Neural cell (in vitro differentiated cells): ENCODE data around the gene GTPBP4. TPM values are rescaled to one million over a fixed set of nuclear protein-coding genes. Genes with fewer than 3 reads are reported as not detected.

Source experiments
- H2AFZ ChIP-seq: fragments of 200-600, 300-800 bp; sonication (generic), shearing (Covaris generic); 2 replicates; pipeline ENCODE4 v1.6.0; 2014; ENCODE audit warnings: low read depth, mild to moderate bottlenecking, antibody characterized with exemption, low read length, moderate library complexity
- H3F3A ChIP-seq: fragments of 200-600 bp; shearing (Covaris generic); 2 replicates; pipeline ENCODE4 v1.6.1; 2016; ENCODE audit warnings: mild to moderate bottlenecking, moderate library complexity, mixed read lengths, antibody characterized with exemption, low read length; ENCODE audit not compliant: insufficient read depth, poor library complexity, severe bottlenecking
- H3K27ac ChIP-seq: fragments of 200-600, 300-800 bp; sonication (generic), shearing (Covaris generic); 2 replicates; pipeline ENCODE4 v1.5.1; 2014; ENCODE audit warnings: mild to moderate bottlenecking, low read length, moderate library complexity
- H3K27me3 ChIP-seq: fragments of 300-800, 200-600 bp; sonication (generic), shearing (Covaris generic); 2 replicates; pipeline ENCODE4 v1.6.0; 2014; ENCODE audit warnings: mild to moderate bottlenecking, low read depth, low read length, moderate library complexity; ENCODE audit not compliant: insufficient read depth
- H3K36me3 ChIP-seq: fragments of 300-800, 200-600 bp; sonication (generic), shearing (Covaris generic); 2 replicates; pipeline ENCODE4 v1.5.1; 2014; ENCODE audit warnings: mild to moderate bottlenecking, antibody characterized with exemption, low read length, moderate library complexity; ENCODE audit not compliant: insufficient read depth
- H3K4me2 ChIP-seq: fragments of 300-800, 200-600 bp; sonication (generic), shearing (Covaris generic); 2 replicates; pipeline ENCODE4 v1.6.0; 2014; ENCODE audit warnings: mild to moderate bottlenecking, low read length
- H3K4me3 ChIP-seq: fragments of 300-800, 200-600 bp; sonication (generic), shearing (Covaris generic); 2 replicates; pipeline ENCODE4 v1.5.1; 2014; ENCODE audit warnings: mild to moderate bottlenecking, low read length, moderate library complexity
- H3K79me2 ChIP-seq: fragments of 200-600 bp; shearing (Covaris generic); replicated peaks from 2 replicates; pipeline ENCODE4 v1.6.0; 2014; ENCODE audit warnings: mild to moderate bottlenecking, low read length, moderate library complexity; ENCODE audit not compliant: insufficient read depth
- H3K9ac ChIP-seq: fragments of 300-800, 200-600 bp; sonication (generic), shearing (Covaris generic); 2 replicates; pipeline ENCODE4 v1.6.1; 2016; ENCODE audit warnings: mild to moderate bottlenecking, low read length, mixed read lengths
- H3K9me2 ChIP-seq: fragments of 200-600 bp; shearing (Covaris generic); 2 replicates; pipeline ENCODE4 v1.6.1; 2016; ENCODE audit warnings: mild to moderate bottlenecking, low read length, mixed read lengths; ENCODE audit not compliant: insufficient read depth
- H3K9me3 ChIP-seq: fragments of 200-600, 300-800 bp; sonication (generic), shearing (Covaris generic); 2 replicates; pipeline ENCODE4 v1.6.1; 2016; ENCODE audit warnings: mild to moderate bottlenecking, mixed run types, low read length, moderate library complexity, mixed read lengths
- H4K20me1 ChIP-seq: fragments of 200-600 bp; shearing (Covaris generic); 2 replicates; pipeline ENCODE4 v1.6.1; 2016; ENCODE audit warnings: mild to moderate bottlenecking, mixed run types; ENCODE audit not compliant: insufficient read depth
- EP300 ChIP-seq: fragments of 450-650 bp; conservative IDR thresholded peaks from 2 replicates; pipeline ENCODE4 v1.6.1; 2014; ENCODE audit warnings: antibody characterized with exemption, mild to moderate bottlenecking, moderate library complexity; ENCODE audit not compliant: poor library complexity, severe bottlenecking
- EZH2 ChIP-seq: fragments of 200-600, 300-800 bp; shearing (Covaris generic), sonication (generic); IDR thresholded peaks from 2 replicates; pipeline ENCODE4 v1.6.1; 2014; ENCODE audit warnings: antibody characterized with exemption, low read length, borderline replicate concordance, mild to moderate bottlenecking; ENCODE audit not compliant: insufficient read depth, poor library complexity, severe bottlenecking
- MXI1 ChIP-seq: fragments of 450-650 bp; conservative IDR thresholded peaks from 2 replicates; pipeline ENCODE4 v1.6.1; 2014; ENCODE audit warnings: antibody characterized with exemption, mild to moderate bottlenecking; ENCODE audit not compliant: poor library complexity, severe bottlenecking
- POLR2AphosphoS5 ChIP-seq: IDR thresholded peaks from 2 replicates; pipeline ENCODE4 v1.6.1; 2012
- RAD21 ChIP-seq: fragments of 450-650 bp; conservative IDR thresholded peaks from 2 replicates; pipeline ENCODE4 v1.6.1; 2014; ENCODE audit warnings: antibody characterized with exemption, mild to moderate bottlenecking, moderate library complexity
- SMC3 ChIP-seq: fragments of 450-650 bp; conservative IDR thresholded peaks from 2 replicates; pipeline ENCODE4 v1.6.1; 2014; ENCODE audit warnings: antibody characterized with exemption, mild to moderate bottlenecking, moderate library complexity; ENCODE audit not compliant: poor library complexity
- TAF1 ChIP-seq: IDR thresholded peaks from 2 replicates; pipeline ENCODE4 v1.6.1; 2012; ENCODE audit warnings: low read depth
- polyA plus RNA-seq: library from polyadenylated mRNA; depleted of rRNA; stranded (reverse); fragments of >200 nt; gene quantifications from 2 replicates; pipeline ENCODE4 v1.2.3, GENCODE V29; 2014
- TF ChIP-seq, protein P1 (sequence below): fragments of 450-650 bp; IDR thresholded peaks from 2 replicates; pipeline ENCODE4 v1.5.1; 2014; ENCODE audit warnings: antibody characterized with exemption, mild to moderate bottlenecking, moderate library complexity; ENCODE audit not compliant: poor library complexity, severe bottlenecking
- TF ChIP-seq, protein P2 (sequence below): IDR thresholded peaks from 2 replicates; pipeline ENCODE4 v1.6.1; 2012; ENCODE audit warnings: borderline replicate concordance

The GTPBP4 gene
- polyA plus RNA-seq, 1 donor from 2014 or later: 32.7 TPM

DNA sequence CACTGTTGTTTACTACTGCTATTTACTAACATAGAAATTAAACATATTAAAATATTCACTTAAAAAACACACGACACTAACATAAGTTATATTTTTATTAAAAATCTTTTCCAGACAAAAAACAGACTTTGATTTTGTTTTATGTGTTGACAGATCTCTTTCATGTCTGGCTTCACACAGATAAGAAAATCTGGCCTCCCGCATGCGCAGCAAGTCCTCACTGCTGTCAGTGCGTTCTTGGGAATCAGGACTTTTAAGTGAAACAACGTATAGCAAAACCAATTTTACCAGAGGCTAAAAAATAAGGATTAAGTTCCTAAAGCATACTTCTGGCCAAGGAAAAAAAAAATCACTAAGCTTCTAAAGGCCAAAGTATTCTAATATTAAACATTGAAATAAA, 61.9 kb downstream of the GTPBP4 start:
- Histone ChIP-seq H3K4me3 (peak overlapping the region; percentile 81), H3K9ac (peak overlapping the region; percentile 96), H4K20me1 (peaks cover 6% of the 10 kb centered on the region), H3K36me3 (no peaks in the 10 kb centered on the region), H3K27ac (peak overlapping the region; percentile 99), H3K27me3 (no peaks in the 10 kb centered on the region), H3K79me2 (peaks cover 74% of the 10 kb centered on the region), H2AFZ (no peak overlapping the region), H3K4me2 (peak overlapping the region; percentile 72), H3K9me3 (no peaks in the 10 kb centered on the region), H3K9me2 (no peaks in the 10 kb centered on the region), H3F3A (peaks cover 5% of the 10 kb centered on the region)
- TF ChIP-seq POLR2AphosphoS5 (no peak), EZH2 (no peak), MXI1 (no peak), EP300 (no peak), TAF1 (no peak), SMC3 (no peak), RAD21 (no peak)
- TF ChIP-seq, protein P1, sequence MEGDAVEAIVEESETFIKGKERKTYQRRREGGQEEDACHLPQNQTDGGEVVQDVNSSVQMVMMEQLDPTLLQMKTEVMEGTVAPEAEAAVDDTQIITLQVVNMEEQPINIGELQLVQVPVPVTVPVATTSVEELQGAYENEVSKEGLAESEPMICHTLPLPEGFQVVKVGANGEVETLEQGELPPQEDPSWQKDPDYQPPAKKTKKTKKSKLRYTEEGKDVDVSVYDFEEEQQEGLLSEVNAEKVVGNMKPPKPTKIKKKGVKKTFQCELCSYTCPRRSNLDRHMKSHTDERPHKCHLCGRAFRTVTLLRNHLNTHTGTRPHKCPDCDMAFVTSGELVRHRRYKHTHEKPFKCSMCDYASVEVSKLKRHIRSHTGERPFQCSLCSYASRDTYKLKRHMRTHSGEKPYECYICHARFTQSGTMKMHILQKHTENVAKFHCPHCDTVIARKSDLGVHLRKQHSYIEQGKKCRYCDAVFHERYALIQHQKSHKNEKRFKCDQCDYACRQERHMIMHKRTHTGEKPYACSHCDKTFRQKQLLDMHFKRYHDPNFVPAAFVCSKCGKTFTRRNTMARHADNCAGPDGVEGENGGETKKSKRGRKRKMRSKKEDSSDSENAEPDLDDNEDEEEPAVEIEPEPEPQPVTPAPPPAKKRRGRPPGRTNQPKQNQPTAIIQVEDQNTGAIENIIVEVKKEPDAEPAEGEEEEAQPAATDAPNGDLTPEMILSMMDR: no peak
- TF ChIP-seq, protein P2, sequence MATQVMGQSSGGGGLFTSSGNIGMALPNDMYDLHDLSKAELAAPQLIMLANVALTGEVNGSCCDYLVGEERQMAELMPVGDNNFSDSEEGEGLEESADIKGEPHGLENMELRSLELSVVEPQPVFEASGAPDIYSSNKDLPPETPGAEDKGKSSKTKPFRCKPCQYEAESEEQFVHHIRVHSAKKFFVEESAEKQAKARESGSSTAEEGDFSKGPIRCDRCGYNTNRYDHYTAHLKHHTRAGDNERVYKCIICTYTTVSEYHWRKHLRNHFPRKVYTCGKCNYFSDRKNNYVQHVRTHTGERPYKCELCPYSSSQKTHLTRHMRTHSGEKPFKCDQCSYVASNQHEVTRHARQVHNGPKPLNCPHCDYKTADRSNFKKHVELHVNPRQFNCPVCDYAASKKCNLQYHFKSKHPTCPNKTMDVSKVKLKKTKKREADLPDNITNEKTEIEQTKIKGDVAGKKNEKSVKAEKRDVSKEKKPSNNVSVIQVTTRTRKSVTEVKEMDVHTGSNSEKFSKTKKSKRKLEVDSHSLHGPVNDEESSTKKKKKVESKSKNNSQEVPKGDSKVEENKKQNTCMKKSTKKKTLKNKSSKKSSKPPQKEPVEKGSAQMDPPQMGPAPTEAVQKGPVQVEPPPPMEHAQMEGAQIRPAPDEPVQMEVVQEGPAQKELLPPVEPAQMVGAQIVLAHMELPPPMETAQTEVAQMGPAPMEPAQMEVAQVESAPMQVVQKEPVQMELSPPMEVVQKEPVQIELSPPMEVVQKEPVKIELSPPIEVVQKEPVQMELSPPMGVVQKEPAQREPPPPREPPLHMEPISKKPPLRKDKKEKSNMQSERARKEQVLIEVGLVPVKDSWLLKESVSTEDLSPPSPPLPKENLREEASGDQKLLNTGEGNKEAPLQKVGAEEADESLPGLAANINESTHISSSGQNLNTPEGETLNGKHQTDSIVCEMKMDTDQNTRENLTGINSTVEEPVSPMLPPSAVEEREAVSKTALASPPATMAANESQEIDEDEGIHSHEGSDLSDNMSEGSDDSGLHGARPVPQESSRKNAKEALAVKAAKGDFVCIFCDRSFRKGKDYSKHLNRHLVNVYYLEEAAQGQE: no peak

DNA sequence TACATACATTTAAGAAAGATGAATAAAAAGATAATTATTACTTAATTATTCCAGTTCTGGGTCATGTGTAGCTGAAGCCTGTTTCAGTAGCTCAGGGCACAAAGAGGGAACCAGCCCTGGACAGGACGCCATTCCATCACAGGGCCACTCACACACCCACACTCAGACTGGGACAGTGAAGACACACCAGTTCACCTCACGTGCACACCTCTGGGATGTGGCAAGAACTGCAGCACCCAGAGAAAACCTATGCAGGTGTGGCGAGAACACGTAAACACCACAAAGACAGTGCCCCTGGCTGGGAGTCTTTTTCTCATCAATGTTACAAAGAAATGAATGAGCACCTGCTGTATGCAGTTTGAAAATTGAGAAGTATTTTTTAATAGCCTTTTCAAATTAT, 62.3 kb downstream of the GTPBP4 start:
- TF ChIP-seq POLR2AphosphoS5: no peak
- TF ChIP-seq EZH2: no peak
- Histone ChIP-seq H3K27me3 (no peaks in the 10 kb centered on the region), H3K4me3 (peak overlapping the region; percentile 81), H3K36me3 (no peaks in the 10 kb centered on the region), H4K20me1 (peaks cover 6% of the 10 kb centered on the region), H3F3A (peaks cover 5% of the 10 kb centered on the region), H3K9me2 (no peaks in the 10 kb centered on the region), H2AFZ (no peak overlapping the region), H3K4me2 (peak overlapping the region; percentile 72), H3K9ac (peak overlapping the region; percentile 96), H3K9me3 (no peaks in the 10 kb centered on the region), H3K27ac (peak overlapping the region; percentile 99), H3K79me2 (peaks cover 74% of the 10 kb centered on the region)

DNA sequence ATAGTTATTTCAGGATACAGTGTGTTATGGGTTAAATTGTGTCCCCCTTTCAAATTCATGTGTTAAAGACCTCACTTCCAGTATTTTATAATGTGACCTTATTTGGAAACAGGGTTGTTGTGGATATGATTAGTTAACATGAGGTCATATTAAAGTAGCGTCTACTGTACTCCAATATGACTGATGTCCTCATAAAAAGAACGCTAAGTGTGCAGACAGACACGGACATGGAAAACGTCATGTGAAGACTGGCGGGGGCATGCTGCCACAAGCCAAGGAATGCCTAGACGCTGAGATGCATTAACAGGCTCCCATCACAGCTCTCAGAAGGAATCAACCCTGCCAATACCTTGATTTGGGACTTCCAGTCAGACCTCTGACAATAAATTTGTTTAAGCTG, 66.5 kb downstream of the GTPBP4 start:
- H3K9me2 ChIP-seq: no peaks in the 10 kb centered on the region
- H3K27me3 ChIP-seq: no peaks in the 10 kb centered on the region
- peaks cover 77% of the 10 kb centered on the region for H3K79me2 ChIP-seq
- H3K4me3 ChIP-seq: peak overlapping the region; percentile 96
- H2AFZ ChIP-seq: no peak overlapping the region
- no peaks in the 10 kb centered on the region for H3K36me3 ChIP-seq
- TF ChIP-seq EZH2: no peak
- TF ChIP-seq, protein P1: no peak
- no peak for TF ChIP-seq EP300
- TF ChIP-seq SMC3: no peak
- TF ChIP-seq POLR2AphosphoS5: no peak
- TF ChIP-seq RAD21: no peak
- TF ChIP-seq TAF1: no peak
- TF ChIP-seq, protein P2: no peak
- TF ChIP-seq MXI1: no peak
- no peak overlapping the region for H3K27ac ChIP-seq
- H4K20me1 ChIP-seq: no peaks in the 10 kb centered on the region
- no peaks in the 10 kb centered on the region for H3K9me3 ChIP-seq
- peak overlapping the region; percentile 82 for H3K4me2 ChIP-seq
- peak overlapping the region; percentile 94 for H3K9ac ChIP-seq
- peaks cover 8% of the 10 kb centered on the region for H3F3A ChIP-seq
